Activated T-cell treated with anti-CD3 and anti-CD28 coated beads, Interleukin-2, amount 50 U/mL, for 72 hours (primary cell): ENCODE measurements around the gene GPR55. TPM values are rescaled to one million over a fixed set of nuclear protein-coding genes. Genes with fewer than 3 reads are reported as not detected.

Experiments
- ATAC-seq, 2 donors: fragments of 150-1000 bp; cut with Tn5 transposase; replicated peaks in 1 of 2; 2 replicates each; pipeline ENCODE4 v1.10.0; 2021; ENCODE audit warnings: moderate library complexity in 2 of 2, mild to moderate bottlenecking in 1 of 2
- DNase-seq, 2 donors: peaks; one replicate each; pipeline ENCODE4 v3.0.0; 2021 to 2022; ENCODE audit warnings: mixed read lengths in 1 of 2
- H3K27ac Mint-ChIP-seq: one replicate; pipeline ENCODE4 v1.8.0; 2022; ENCODE audit warnings: mild to moderate bottlenecking, moderate library complexity, mixed read lengths
- H3K27me3 Mint-ChIP-seq: one replicate; pipeline ENCODE4 v1.8.0; 2022; ENCODE audit warnings: low read depth, mixed read lengths
- H3K36me3 Mint-ChIP-seq, 2 donors: one replicate each; pipeline ENCODE4 v1.8.0; 2022; ENCODE audit warnings: mixed read lengths in 2 of 2, mild to moderate bottlenecking in 1 of 2; ENCODE audit not compliant: insufficient read depth in 2 of 2
- H3K4me1 Mint-ChIP-seq: one replicate; pipeline ENCODE4 v1.8.0; 2022; ENCODE audit warnings: low read depth, mixed read lengths
- H3K4me3 Mint-ChIP-seq, 2 donors: one replicate each; pipeline ENCODE4 v1.8.0; 2022; ENCODE audit warnings: mild to moderate bottlenecking in 2 of 2, mixed read lengths in 2 of 2, moderate library complexity in 2 of 2
- H3K9me3 Mint-ChIP-seq, 2 donors: one replicate each; pipeline ENCODE4 v1.8.0; 2022; ENCODE audit warnings: mixed read lengths in 2 of 2
- total RNA-seq, 2 donors: library from RNA; stranded (reverse); gene quantifications; one replicate each; pipeline ENCODE4 v1.2.3, GENCODE V29; 2022

The GPR55 gene
- total RNA-seq, 2 donors from 2014 or later = 6.8 to 9.8 TPM

- Mint-ChIP-seq H3K4me1 (peaks cover 76% of the 10 kb centered on the region), H3K27me3 (peaks cover 81% of the 10 kb centered on the region), H3K36me3 (peaks cover 1 to 13% of the 10 kb centered on the region in 2 donors), H3K9me3 (peaks cover 0 to 2% of the 10 kb centered on the region in 2 donors), H3K4me3 (peak overlapping the region; percentile 94 to 98), H3K27ac (peak overlapping the region; percentile 95)
- ATAC-seq = peak; percentile 28 to 44
- DNase-seq = no peak
Measured at GRCh38 chr2:230957756-230958391, 32.8 kb upstream of the GPR55 start.

GRCh38 chr2:230956827-230957755, 32.0 kb upstream of the GPR55 start:
- H3K36me3 Mint-ChIP-seq = peaks cover 4 to 16% of the 10 kb centered on the region in 2 donors
- peaks cover 73% of the 10 kb centered on the region for H3K4me1 Mint-ChIP-seq
- peaks cover 0 to 2% of the 10 kb centered on the region in 2 donors for H3K9me3 Mint-ChIP-seq
- DNase-seq = peak; percentile 63 to 73
- peak overlapping the region; percentile 95 for H3K27ac Mint-ChIP-seq
- peak overlapping the region; percentile 94 to 98 for H3K4me3 Mint-ChIP-seq
- peaks cover 76% of the 10 kb centered on the region for H3K27me3 Mint-ChIP-seq
- ATAC-seq = peak; percentile 87 to 91

- peaks cover 83% of the 10 kb centered on the region for H3K4me1 Mint-ChIP-seq
- DNase-seq (no peak), ATAC-seq (no peak)
- H3K9me3 Mint-ChIP-seq = no peaks in the 10 kb centered on the region
- H3K36me3 Mint-ChIP-seq = peaks cover 4 to 18% of the 10 kb centered on the region in 2 donors
- H3K27ac Mint-ChIP-seq = peak overlapping the region; percentile 21
- H3K4me3 Mint-ChIP-seq = peak overlapping the region in 1 of 2 donors; percentile 31
- peaks cover 57% of the 10 kb centered on the region for H3K27me3 Mint-ChIP-seq
Measured at GRCh38 chr2:230955163-230955737, 30.2 kb upstream of the GPR55 start.

- Mint-ChIP-seq H3K4me1 (peaks cover 83% of the 10 kb centered on the region), H3K36me3 (peaks cover 4 to 17% of the 10 kb centered on the region in 2 donors), H3K27me3 (peaks cover 52% of the 10 kb centered on the region), H3K27ac (peak overlapping the region; percentile 21), H3K9me3 (no peaks in the 10 kb centered on the region), H3K4me3 (peak overlapping the region in 1 of 2 donors; percentile 31)
- DNase-seq = no peak
- no peak for ATAC-seq
Measured at GRCh38 chr2:230954746-230955145, 29.7 kb upstream of the GPR55 start.

GRCh38 chr2:230953845-230954244, 28.8 kb upstream of the GPR55 start:
- H3K9me3 Mint-ChIP-seq = no peaks in the 10 kb centered on the region
- no peak for DNase-seq
- H3K27ac Mint-ChIP-seq = no peak overlapping the region
- H3K4me3 Mint-ChIP-seq = peak overlapping the region in 1 of 2 donors; percentile 8
- peaks cover 79% of the 10 kb centered on the region for H3K4me1 Mint-ChIP-seq
- peaks cover 43% of the 10 kb centered on the region for H3K27me3 Mint-ChIP-seq
- H3K36me3 Mint-ChIP-seq = peaks cover 4 to 16% of the 10 kb centered on the region in 2 donors
- peak in 1 of 2 donors; percentile 5 for ATAC-seq

GRCh38 chr2:230952226-230952956, 27.3 kb upstream of the GPR55 start:
- Mint-ChIP-seq H3K36me3 (peaks cover 4 to 11% of the 10 kb centered on the region in 2 donors), H3K4me3 (no peak overlapping the region), H3K9me3 (no peaks in the 10 kb centered on the region), H3K4me1 (peaks cover 73% of the 10 kb centered on the region), H3K27me3 (peaks cover 30% of the 10 kb centered on the region), H3K27ac (no peak overlapping the region)
- ATAC-seq = no peak
- DNase-seq = no peak

GRCh38 chr2:230951396-230951795, 26.4 kb upstream of the GPR55 start:
- Mint-ChIP-seq H3K9me3 (no peaks in the 10 kb centered on the region), H3K4me3 (peak overlapping the region; percentile 44 to 56), H3K4me1 (peaks cover 73% of the 10 kb centered on the region), H3K27me3 (peaks cover 25% of the 10 kb centered on the region), H3K27ac (peak overlapping the region; percentile 52), H3K36me3 (peaks cover 4 to 12% of the 10 kb centered on the region in 2 donors)
- no peak for ATAC-seq
- DNase-seq = no peak

- peaks cover 4 to 17% of the 10 kb centered on the region in 2 donors for H3K36me3 Mint-ChIP-seq
- no peak for ATAC-seq
- H3K4me3 Mint-ChIP-seq = peak overlapping the region; percentile 44 to 56
- H3K27ac Mint-ChIP-seq = peak overlapping the region; percentile 52
- peaks cover 75% of the 10 kb centered on the region for H3K4me1 Mint-ChIP-seq
- no peak for DNase-seq
- H3K9me3 Mint-ChIP-seq = no peaks in the 10 kb centered on the region
- H3K27me3 Mint-ChIP-seq = peaks cover 25% of the 10 kb centered on the region
Measured at GRCh38 chr2:230950874-230951339, 25.9 kb upstream of the GPR55 start.

- Mint-ChIP-seq H3K27me3 (peaks cover 21% of the 10 kb centered on the region), H3K27ac (peak overlapping the region; percentile 39), H3K4me1 (peaks cover 69% of the 10 kb centered on the region), H3K9me3 (no peaks in the 10 kb centered on the region), H3K36me3 (peaks cover 4 to 19% of the 10 kb centered on the region in 2 donors), H3K4me3 (peak overlapping the region; percentile 44 to 56)
- peak; percentile 73 to 74 for ATAC-seq
- peak; percentile 43 to 45 for DNase-seq
Measured at GRCh38 chr2:230949966-230950873, 25.2 kb upstream of the GPR55 start.

- Mint-ChIP-seq H3K4me1 (peaks cover 69% of the 10 kb centered on the region), H3K4me3 (peak overlapping the region; percentile 60 to 68), H3K27ac (no peak overlapping the region), H3K27me3 (peaks cover 3% of the 10 kb centered on the region), H3K9me3 (no peaks in the 10 kb centered on the region), H3K36me3 (peaks cover 7 to 18% of the 10 kb centered on the region in 2 donors)
- ATAC-seq (peak in 1 of 2 donors; percentile 7), DNase-seq (no peak)
Measured at GRCh38 chr2:230947908-230948365, 22.9 kb upstream of the GPR55 start.

- peaks cover 74% of the 10 kb centered on the region for H3K4me1 Mint-ChIP-seq
Measured at GRCh38 chr2:230947235-230947576, 22.2 kb upstream of the GPR55 start.

More at GRCh38 chr2:230947235-230947576, 22.2 kb upstream of the GPR55 start:
- DNase-seq (no peak), ATAC-seq (no peak)
- Mint-ChIP-seq H3K27me3 (peaks cover 2% of the 10 kb centered on the region), H3K36me3 (peaks cover 3 to 14% of the 10 kb centered on the region in 2 donors), H3K9me3 (no peaks in the 10 kb centered on the region), H3K4me3 (peak overlapping the region; percentile 82 to 83), H3K27ac (no peak overlapping the region)
